Loucy (cell line): ENCODE results near the gene CXCR2.

Experiments
- H2AFZ ChIP-seq: fragments of 200-600 bp; sonication (generic); 2 replicates; pipeline ENCODE4 v1.6.0; 2016; ENCODE audit warnings: antibody characterized with exemption, mild to moderate bottlenecking, low read length, moderate library complexity
- H3F3A ChIP-seq: fragments of 200-600 bp; 2 replicates; pipeline ENCODE4 v1.6.0; 2016; ENCODE audit warnings: antibody characterized with exemption, low read depth, mild to moderate bottlenecking
- H3K27me3 ChIP-seq: fragments of 200-600 bp; sonication (generic); 2 replicates; pipeline ENCODE4 v1.6.1; 2014; ENCODE audit warnings: low read length, mild to moderate bottlenecking; ENCODE audit not compliant: insufficient read depth, poor library complexity, severe bottlenecking
- H3K36me3 ChIP-seq: fragments of 200-600 bp; sonication (generic); 2 replicates; pipeline ENCODE4 v1.6.1; 2016; ENCODE audit warnings: low read length; ENCODE audit not compliant: insufficient read depth
- H3K4me1 ChIP-seq: fragments of 200-600 bp; sonication (generic); 2 replicates; pipeline ENCODE4 v1.5.1; 2014; ENCODE audit warnings: low read length, mild to moderate bottlenecking; ENCODE audit not compliant: insufficient read depth, poor library complexity, severe bottlenecking
- H3K4me2 ChIP-seq: fragments of 200-600 bp; sonication (generic); 2 replicates; pipeline ENCODE4 v1.6.0; 2014; ENCODE audit warnings: antibody characterized with exemption, low read length, low read depth, mild to moderate bottlenecking; ENCODE audit not compliant: poor library complexity, severe bottlenecking
- H3K4me3 ChIP-seq: fragments of 200-600 bp; sonication (generic); 2 replicates; pipeline ENCODE4 v1.5.1; 2014; ENCODE audit warnings: low read length, mild to moderate bottlenecking, mixed read lengths; ENCODE audit not compliant: poor library complexity, severe bottlenecking
- H3K79me2 ChIP-seq: fragments of 200-600 bp; sonication (generic); 2 replicates; pipeline ENCODE4 v1.6.1; 2014; ENCODE audit warnings: low read length; ENCODE audit not compliant: insufficient read depth
- H3K9ac ChIP-seq: fragments of 200-600 bp; sonication (generic); 2 replicates; pipeline ENCODE4 v1.6.0; 2014; ENCODE audit warnings: mild to moderate bottlenecking, low read depth, low read length, moderate library complexity; ENCODE audit not compliant: poor library complexity, severe bottlenecking
- H3K9me2 ChIP-seq: fragments of 200-600 bp; sonication (generic); replicated peaks from 2 replicates; pipeline ENCODE4 v1.6.1; 2016; ENCODE audit warnings: low read depth, low read length, mixed read lengths
- H3K9me3 ChIP-seq: fragments of 200-600 bp; sonication (generic); 2 replicates; pipeline ENCODE4 v1.6.1; 2014; ENCODE audit warnings: mild to moderate bottlenecking, antibody characterized with exemption, low read length, low read depth; ENCODE audit not compliant: insufficient read depth
- H4K20me1 ChIP-seq: fragments of 200-600 bp; sonication (generic); 2 replicates; pipeline ENCODE4 v1.6.0; 2014; ENCODE audit warnings: antibody characterized with exemption, low read length, mild to moderate bottlenecking; ENCODE audit not compliant: insufficient read depth, poor library complexity, severe bottlenecking
- CTCF ChIP-seq: fragments of 200-600 bp; sonication (generic); conservative IDR thresholded peaks from 2 replicates; pipeline ENCODE4 v1.5.1; 2014; ENCODE audit warnings: mild to moderate bottlenecking, antibody characterized with exemption, low read length
- EZH2phosphoT487 ChIP-seq: fragments of 200-600 bp; IDR thresholded peaks from 2 replicates; pipeline ENCODE4 v1.6.1; 2018; ENCODE audit warnings: antibody characterized with exemption, mild to moderate bottlenecking, moderate library complexity, borderline replicate concordance

The CXCR2 gene

GRCh38 chr2:218152172-218152571, 26.3 kb downstream of the CXCR2 start:
- Histone ChIP-seq H3K79me2 (no peaks in the 10 kb centered on the region), H3K9ac (no peak overlapping the region), H3K9me2 (no peaks in the 10 kb centered on the region), H3K4me2 (no peak overlapping the region), H3K27me3 (peaks cover 4% of the 10 kb centered on the region), H4K20me1 (no peaks in the 10 kb centered on the region), H2AFZ (no peak overlapping the region), H3K9me3 (no peaks in the 10 kb centered on the region), H3K4me1 (no peaks in the 10 kb centered on the region), H3K36me3 (no peaks in the 10 kb centered on the region), H3F3A (no peaks in the 10 kb centered on the region), H3K4me3 (no peak overlapping the region)
- TF ChIP-seq CTCF (no peak), EZH2phosphoT487 (no peak)

GRCh38 chr2:218152777-218153176, 26.9 kb downstream of the CXCR2 start:
- Histone ChIP-seq H3K9ac (no peak overlapping the region), H2AFZ (no peak overlapping the region), H3K79me2 (no peaks in the 10 kb centered on the region), H4K20me1 (no peaks in the 10 kb centered on the region), H3F3A (no peaks in the 10 kb centered on the region), H3K9me3 (no peaks in the 10 kb centered on the region), H3K4me3 (no peak overlapping the region), H3K9me2 (no peaks in the 10 kb centered on the region), H3K4me2 (no peak overlapping the region), H3K36me3 (no peaks in the 10 kb centered on the region), H3K27me3 (peaks cover 4% of the 10 kb centered on the region), H3K4me1 (no peaks in the 10 kb centered on the region)
- TF ChIP-seq EZH2phosphoT487 = no peak
- no peak for TF ChIP-seq CTCF

- H3K79me2 ChIP-seq = no peaks in the 10 kb centered on the region
- no peak overlapping the region for H3K4me3 ChIP-seq
- H3K27me3 ChIP-seq = peaks cover 4% of the 10 kb centered on the region
- no peak overlapping the region for H3K9ac ChIP-seq
- H2AFZ ChIP-seq = no peak overlapping the region
- no peak for TF ChIP-seq EZH2phosphoT487
- no peak for TF ChIP-seq CTCF
- no peaks in the 10 kb centered on the region for H3F3A ChIP-seq
- H3K36me3 ChIP-seq = no peaks in the 10 kb centered on the region
- H3K9me3 ChIP-seq = no peaks in the 10 kb centered on the region
- no peak overlapping the region for H3K4me2 ChIP-seq
- no peaks in the 10 kb centered on the region for H4K20me1 ChIP-seq
- H3K9me2 ChIP-seq = no peaks in the 10 kb centered on the region
- no peaks in the 10 kb centered on the region for H3K4me1 ChIP-seq
These were observed 30.2 kb downstream of the CXCR2 start for GRCh38 chr2:218155953-218156479.
